HG02759 (cell line): ENCODE measurements around the gene KCP.

Experiments used
- ATAC-seq: cut with Tn5 transposase; IDR thresholded peaks from one replicate; pipeline ENCODE4 v1.9.1; 2021; ENCODE audit warnings: mild to moderate bottlenecking, moderate library complexity; ENCODE audit not compliant: unreplicated experiment

Gene KCP

GRCh38 chr7:128888756-128889095, 21.8 kb downstream of the KCP start:
- ATAC-seq = no peak

GRCh38 chr7:128888039-128888755, 22.3 kb downstream of the KCP start:
- no peak for ATAC-seq

GRCh38 chr7:128887169-128888038, 23.1 kb downstream of the KCP start:
- no peak for ATAC-seq

- no peak for ATAC-seq
Observed at GRCh38 chr7:128886391-128887168, 23.9 kb downstream of the KCP start.

- ATAC-seq = no peak
Observed at GRCh38 chr7:128885370-128886187, 24.9 kb downstream of the KCP start.

GRCh38 chr7:128884561-128885369, 25.7 kb downstream of the KCP start:
- no peak for ATAC-seq

GRCh38 chr7:128883622-128884448, 26.7 kb downstream of the KCP start:
- ATAC-seq = peak; percentile 76

- no peak for ATAC-seq
Observed at GRCh38 chr7:128882134-128882533, 28.4 kb downstream of the KCP start.

- ATAC-seq = no peak
Observed at GRCh38 chr7:128881458-128882125, 28.9 kb downstream of the KCP start.

- no peak for ATAC-seq
Observed at GRCh38 chr7:128880791-128881457, 29.6 kb downstream of the KCP start.

- ATAC-seq = no peak
Observed at GRCh38 chr7:128879939-128880746, 30.4 kb downstream of the KCP start.

- ATAC-seq = no peak
Observed at GRCh38 chr7:128879461-128879938, 31.0 kb downstream of the KCP start.

- no peak for ATAC-seq
Observed at GRCh38 chr7:128878226-128879105, 32.0 kb downstream of the KCP start.

- no peak for ATAC-seq
Observed at GRCh38 chr7:128877756-128878120, 32.8 kb downstream of the KCP start.

GRCh38 chr7:128876978-128877755, 33.3 kb downstream of the KCP start:
- no peak for ATAC-seq
